Astrocyte of the spinal cord (primary cell): ENCODE results near the gene CMSS1.

Source experiments
- DNase-seq: peaks from one replicate; pipeline ENCODE4 v3.0.0; 2011; ENCODE audit warnings: low read depth, low spot score
- H3K4me3 ChIP-seq: 2 replicates; pipeline ENCODE4 v1.5.1; 2011; ENCODE audit warnings: low read depth, mild to moderate bottlenecking, low read length, moderate library complexity
- in situ Hi-C: cut with HindIII; loops from 2 replicates; pipeline ENCODE4 v1.10.0; 2017; ENCODE audit warnings: low sequenced_read_pairs
- TF ChIP-seq, protein P1 (sequence below): IDR thresholded peaks from 2 replicates; pipeline ENCODE4 v1.5.1; 2012; ENCODE audit warnings: low read depth, mild to moderate bottlenecking, low read length, inconsistent platforms

The CMSS1 gene

GRCh38 chr3:99955773-99956562, 138.3 kb downstream of the CMSS1 start:
- in situ Hi-C loops: no loop called here
- TF ChIP-seq, protein P1, sequence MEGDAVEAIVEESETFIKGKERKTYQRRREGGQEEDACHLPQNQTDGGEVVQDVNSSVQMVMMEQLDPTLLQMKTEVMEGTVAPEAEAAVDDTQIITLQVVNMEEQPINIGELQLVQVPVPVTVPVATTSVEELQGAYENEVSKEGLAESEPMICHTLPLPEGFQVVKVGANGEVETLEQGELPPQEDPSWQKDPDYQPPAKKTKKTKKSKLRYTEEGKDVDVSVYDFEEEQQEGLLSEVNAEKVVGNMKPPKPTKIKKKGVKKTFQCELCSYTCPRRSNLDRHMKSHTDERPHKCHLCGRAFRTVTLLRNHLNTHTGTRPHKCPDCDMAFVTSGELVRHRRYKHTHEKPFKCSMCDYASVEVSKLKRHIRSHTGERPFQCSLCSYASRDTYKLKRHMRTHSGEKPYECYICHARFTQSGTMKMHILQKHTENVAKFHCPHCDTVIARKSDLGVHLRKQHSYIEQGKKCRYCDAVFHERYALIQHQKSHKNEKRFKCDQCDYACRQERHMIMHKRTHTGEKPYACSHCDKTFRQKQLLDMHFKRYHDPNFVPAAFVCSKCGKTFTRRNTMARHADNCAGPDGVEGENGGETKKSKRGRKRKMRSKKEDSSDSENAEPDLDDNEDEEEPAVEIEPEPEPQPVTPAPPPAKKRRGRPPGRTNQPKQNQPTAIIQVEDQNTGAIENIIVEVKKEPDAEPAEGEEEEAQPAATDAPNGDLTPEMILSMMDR: no peak
- no peak for DNase-seq
- H3K4me3 ChIP-seq: no peak overlapping the region

DNA sequence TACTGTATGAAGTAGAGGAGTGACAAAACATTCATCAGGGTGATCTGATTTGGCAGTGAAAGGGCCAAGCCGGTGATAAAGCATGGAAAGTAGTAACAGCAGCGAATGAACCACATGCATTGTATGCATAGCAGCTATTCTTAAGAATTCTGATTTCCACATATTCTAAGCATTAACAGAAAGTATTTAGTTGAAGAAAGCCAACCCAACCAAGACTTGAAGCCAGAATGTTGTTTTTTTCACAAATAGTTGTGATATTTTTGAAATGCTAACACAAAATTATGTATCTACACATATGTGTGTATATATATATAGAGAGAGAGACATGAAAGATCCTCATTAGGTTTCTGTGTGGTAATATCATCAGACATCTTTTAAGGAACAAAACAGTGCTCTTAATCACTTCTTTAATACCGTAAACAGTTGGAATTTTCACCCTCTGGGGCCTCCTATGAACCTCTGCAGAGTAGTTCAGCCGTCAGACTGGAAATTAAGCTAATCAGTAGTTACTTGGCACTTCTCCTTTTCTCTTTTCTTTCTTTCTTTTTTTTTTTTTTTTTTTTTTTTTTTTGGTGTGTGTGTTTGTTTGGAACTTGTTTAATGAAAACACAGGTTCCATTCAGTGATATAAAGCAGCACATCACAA, 139.6 kb downstream of the CMSS1 start:
- DNase-seq: no peak
- TF ChIP-seq, protein P1: no peak
- H3K4me3 ChIP-seq: no peak overlapping the region
- in situ Hi-C loops: no loop called here

DNA sequence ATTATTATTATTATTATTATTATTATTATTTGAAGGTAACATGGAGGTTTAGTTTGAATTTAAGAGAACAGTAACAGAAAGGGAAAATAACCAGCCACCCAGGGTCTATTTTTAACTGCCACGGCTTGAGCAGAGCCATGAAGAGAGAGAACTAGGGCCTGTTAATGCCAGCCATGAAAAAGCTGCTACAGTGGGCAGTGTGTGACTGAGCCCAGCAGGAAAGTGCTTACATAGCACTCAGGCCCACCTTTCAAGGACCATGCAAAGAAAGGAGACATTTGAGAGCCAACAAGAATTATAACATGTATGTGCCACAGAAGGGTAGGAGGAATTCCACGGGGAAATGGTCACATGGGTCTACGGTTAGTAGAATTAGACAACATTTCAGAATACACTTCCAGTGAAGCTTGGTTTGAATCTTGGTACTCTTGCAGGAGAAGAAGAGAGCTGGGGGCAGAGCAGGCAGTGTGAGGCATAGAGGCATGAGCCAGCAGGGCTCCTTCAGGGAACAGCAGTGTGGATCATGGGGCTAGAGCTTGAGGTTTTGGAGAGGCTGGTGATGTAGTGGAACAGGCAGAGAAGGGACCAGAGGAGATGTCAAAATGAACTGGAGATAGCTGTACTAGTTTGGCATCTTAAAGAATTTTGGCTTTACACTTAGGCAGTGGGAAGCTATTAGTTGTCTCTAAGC, 140.7 kb downstream of the CMSS1 start:
- in situ Hi-C loops: no loop called here
- TF ChIP-seq, protein P1: no peak
- no peak for DNase-seq
- no peak overlapping the region for H3K4me3 ChIP-seq

GRCh38 chr3:99960123-99960878, 142.6 kb downstream of the CMSS1 start:
- H3K4me3 ChIP-seq: no peak overlapping the region
- DNase-seq: no peak
- TF ChIP-seq, protein P1: no peak
- in situ Hi-C loops: no loop called here

DNA sequence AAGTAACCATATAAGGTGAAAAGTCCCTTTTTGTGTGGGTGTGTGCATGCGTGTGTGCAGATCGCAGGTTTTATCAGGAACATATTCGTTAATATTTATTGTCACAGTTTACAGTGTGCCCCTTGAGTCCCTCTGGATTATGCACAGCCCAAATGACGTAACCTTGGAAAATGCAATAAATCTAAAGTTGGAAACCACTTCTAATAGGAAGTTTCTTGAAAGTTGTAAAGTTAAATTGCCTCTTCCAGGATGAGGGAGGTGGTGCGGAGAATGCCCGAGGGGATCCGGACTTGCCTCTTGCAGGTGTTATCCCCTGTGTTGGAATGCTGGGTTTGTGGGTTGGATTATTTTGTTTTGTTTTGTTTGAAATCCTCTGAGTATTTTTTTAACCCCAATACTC, 143.3 kb downstream of the CMSS1 start:
- DNase-seq: no peak
- TF ChIP-seq, protein P1: no peak
- H3K4me3 ChIP-seq: no peak overlapping the region
- in situ Hi-C loops: no loop called here
